Astrocyte (in vitro differentiated cells and primary cell): ENCODE results near the gene GALNT17.

Experiments
- CTCF ChIP-seq: IDR thresholded peaks from 2 replicates; pipeline ENCODE4 v1.5.1; 2011; ENCODE audit warnings: low read depth, mild to moderate bottlenecking, inconsistent platforms, low read length, moderate library complexity; ENCODE audit not compliant: insufficient read depth
- EZH2 ChIP-seq: IDR thresholded peaks from 2 replicates; pipeline ENCODE4 v1.6.1; 2012; ENCODE audit warnings: mild to moderate bottlenecking, low read length, inconsistent platforms; ENCODE audit not compliant: insufficient read depth

- no peak for TF ChIP-seq CTCF
- TF ChIP-seq EZH2 = no peak
Observed at GRCh38 chr7:71327946-71328345, 196.0 kb downstream of the GALNT17 start.
